CD14-positive monocyte (primary cell): ENCODE data around the gene SLC4A4. TPM values are rescaled to one million over a fixed set of nuclear protein-coding genes. Genes with fewer than 3 reads are reported as not detected.

Source experiments
- DNase-seq, 3 donors: peaks; one replicate each; pipeline ENCODE4 v3.0.0-alpha.2; 2011 to 2022
- H2AFZ ChIP-seq: 2 replicates; pipeline ENCODE4 v1.6.0; 2012; ENCODE audit warnings: mild to moderate bottlenecking, low read depth, low read length, inconsistent platforms; ENCODE audit not compliant: insufficient read depth, poor library complexity, severe bottlenecking
- H3K27ac ChIP-seq, 2 donors: 1 replicate in 1 of 2; 2 replicates in 1 of 2; pipeline ENCODE4 v1.5.1; 2012 to 2013; ENCODE audit warnings: low read length in 2 of 2, control low read depth in 1 of 2, inconsistent platforms in 1 of 2, low read depth in 1 of 2, mild to moderate bottlenecking in 1 of 2
- H3K27me3 ChIP-seq, 2 donors: one replicate each; pipeline versions ENCODE4 v1.6.0 to v1.6.1; 2011 to 2013; ENCODE audit warnings: low read length in 2 of 2; ENCODE audit not compliant: control insufficient read depth in 2 of 2, insufficient read depth in 2 of 2
- H3K36me3 ChIP-seq, 2 donors: replicated peaks in 1 of 2; 1 replicate in 1 of 2; 2 replicates in 1 of 2; pipeline versions ENCODE4 v1.5.1 to v1.6.1; 2012 to 2013; ENCODE audit warnings: low read length in 2 of 2, control low read depth in 1 of 2, inconsistent platforms in 1 of 2, mild to moderate bottlenecking in 1 of 2; ENCODE audit not compliant: insufficient read depth in 2 of 2, control insufficient read depth in 1 of 2
- H3K4me1 ChIP-seq, 2 donors: 1 replicate in 1 of 2; 2 replicates in 1 of 2; pipeline versions ENCODE4 v1.5.1 to v1.6.1; 2012 to 2013; ENCODE audit warnings: low read length in 2 of 2, control low read depth in 1 of 2, inconsistent platforms in 1 of 2, mild to moderate bottlenecking in 1 of 2, moderate library complexity in 1 of 2; ENCODE audit not compliant: insufficient read depth in 2 of 2, control insufficient read depth in 1 of 2
- H3K4me2 ChIP-seq: replicated peaks from 2 replicates; pipeline ENCODE3; 2012; ENCODE audit warnings: low read length, moderate library complexity, mild to moderate bottlenecking; ENCODE audit not compliant: poor library complexity, severe bottlenecking; ENCODE audit errors: extremely low read depth
- H3K4me3 ChIP-seq, 3 experiments: fragments of 200-600 bp in 1 of 3; sonication (generic) in 1 of 3; replicated peaks in 1 of 3; 1 replicate in 2 of 3; 2 replicates in 1 of 3; pipeline ENCODE4 v1.5.1; 2011 to 2013; ENCODE audit warnings: low read length in 3 of 3, mild to moderate bottlenecking in 3 of 3, control low read depth in 2 of 3, low read depth in 2 of 3, inconsistent platforms in 1 of 3, moderate library complexity in 1 of 3
- H3K79me2 ChIP-seq: 2 replicates; pipeline ENCODE4 v1.6.0; 2012; ENCODE audit warnings: mild to moderate bottlenecking, control low read depth, inconsistent platforms, low read length, moderate library complexity; ENCODE audit not compliant: insufficient read depth
- H3K9ac ChIP-seq: 2 replicates; pipeline ENCODE4 v1.6.0; 2017; ENCODE audit warnings: low read length, mild to moderate bottlenecking; ENCODE audit not compliant: insufficient read depth, poor library complexity, severe bottlenecking
- H3K9me3 ChIP-seq, 2 donors: replicated peaks in 1 of 2; 1 replicate in 1 of 2; 2 replicates in 1 of 2; pipeline versions ENCODE4 v1.5.1 to v1.6.1; 2012 to 2013; ENCODE audit warnings: low read length in 2 of 2, control low read depth in 1 of 2; ENCODE audit not compliant: control insufficient read depth in 1 of 2, insufficient read depth in 1 of 2
- H4K20me1 ChIP-seq: 2 replicates; pipeline ENCODE4 v1.6.0; 2012; ENCODE audit warnings: mild to moderate bottlenecking, low read length, control low read depth, moderate library complexity; ENCODE audit not compliant: insufficient read depth
- H3K27ac Mint-ChIP-seq, 7 donors: one replicate each; pipeline ENCODE4 v1.8.0; 2020; ENCODE audit warnings: mild to moderate bottlenecking in 7 of 7, mixed read lengths in 7 of 7, moderate library complexity in 6 of 7, inconsistent platforms in 2 of 7
- H3K27me3 Mint-ChIP-seq, 3 donors: one replicate each; pipeline ENCODE4 v1.8.0; 2021 to 2022; ENCODE audit warnings: low read depth in 3 of 3, mild to moderate bottlenecking in 3 of 3, mixed read lengths in 3 of 3, moderate library complexity in 3 of 3, inconsistent platforms in 1 of 3
- H3K36me3 Mint-ChIP-seq, 2 donors: one replicate each; pipeline ENCODE4 v1.8.0; 2020; ENCODE audit warnings: mixed read lengths in 2 of 2, inconsistent platforms in 1 of 2, mild to moderate bottlenecking in 1 of 2
- H3K4me1 Mint-ChIP-seq: one replicate; pipeline ENCODE4 v1.8.0; 2020; ENCODE audit warnings: mild to moderate bottlenecking, mixed read lengths
- H3K4me3 Mint-ChIP-seq, 2 donors: one replicate each; pipeline ENCODE4 v1.8.0; 2020; ENCODE audit warnings: mild to moderate bottlenecking in 2 of 2, mixed read lengths in 2 of 2, moderate library complexity in 1 of 2
- H3K9me3 Mint-ChIP-seq, 7 donors: one replicate each; pipeline ENCODE4 v1.8.0; 2020 to 2022; ENCODE audit warnings: mixed read lengths in 7 of 7, mild to moderate bottlenecking in 6 of 7, moderate library complexity in 6 of 7, inconsistent platforms in 2 of 7
- CTCF ChIP-seq: fragments of 200-600 bp; IDR thresholded peaks from one replicate; pipeline ENCODE4 v1.8.0; 2022; ENCODE audit warnings: antibody characterized with exemption, mild to moderate bottlenecking
- WGBS: methylation state at CpG from one replicate; pipeline ENCODE4 v1.1.5; 2013; ENCODE audit warnings: missing lambda C conversion rate; ENCODE audit not compliant: insufficient coverage; 5-methylcytosine and 5-hydroxymethylcytosine counted together
- intact Hi-C, 2 donors: fragments of 100-400 bp; cut with micrococcal nuclease; formaldehyde crosslinking; loops; one replicate each; pipeline versions ENCODE4 v1.15.0 to v1.15.1; 2023
- polyA plus RNA-seq, 3 donors: library from polyadenylated mRNA; depleted of rRNA in 1 of 3; unstranded in 2 of 3; stranded (reverse) in 1 of 3; fragments of 300-500 nt in 2 of 3; fragments of >200 nt in 1 of 3; fragmentation: Illumina TruSeq in 2 of 3; gene quantifications; 1 replicate in 2 of 3; 2 replicates in 1 of 3; pipeline ENCODE4 v1.2.3, GENCODE V29; 2012 to 2021

The SLC4A4 gene
- polyA plus RNA-seq, 3 donors = 0.03 TPM; not detected in 2

- peaks cover 0 to 3% (median 3%) of the 10 kb centered on the region in 3 donors for H3K27me3 Mint-ChIP-seq
- H3K4me2 ChIP-seq = no peak overlapping the region
- H3K9me3 ChIP-seq = peaks cover 0 to 8% of the 10 kb centered on the region in 2 donors
- H4K20me1 ChIP-seq = no peaks in the 10 kb centered on the region
- H3K4me3 Mint-ChIP-seq = no peak overlapping the region
- H2AFZ ChIP-seq = no peak overlapping the region
- peaks cover 9% of the 10 kb centered on the region for H3K4me1 Mint-ChIP-seq
- peaks cover 4 to 5% of the 10 kb centered on the region in 2 donors for H3K4me1 ChIP-seq
- no peak overlapping the region for H3K9ac ChIP-seq
- no peak for DNase-seq
- no peaks in the 10 kb centered on the region for H3K79me2 ChIP-seq
- H3K36me3 ChIP-seq = no peaks in the 10 kb centered on the region
- intact Hi-C loops = no loop called here
- WGBS = 100% methylated on average over 1 of the region's 3 CpGs
- no peaks in the 10 kb centered on the region for H3K27me3 ChIP-seq
- H3K27ac ChIP-seq = no peak overlapping the region
- H3K27ac Mint-ChIP-seq = no peak overlapping the region
- H3K36me3 Mint-ChIP-seq = no peaks in the 10 kb centered on the region
- H3K4me3 ChIP-seq = no peak overlapping the region
- H3K9me3 Mint-ChIP-seq = peaks cover 2 to 9% (median 5%) of the 10 kb centered on the region in 7 donors
- no peak for TF ChIP-seq CTCF
Measured at GRCh38 chr4:71334465-71334882, 4.3 kb upstream of the SLC4A4 start.

GRCh38 chr4:71343670-71344466 is 5.0 kb downstream of the SLC4A4 start:
- H3K4me3 Mint-ChIP-seq = no peak overlapping the region
- no CpG with 5 or more reads among the region's 2 CpGs for WGBS
- Histone ChIP-seq H3K9ac (no peak overlapping the region), H3K4me3 (no peak overlapping the region), H3K4me1 (peaks cover 4 to 6% of the 10 kb centered on the region in 2 donors), H3K27me3 (no peaks in the 10 kb centered on the region), H3K36me3 (no peaks in the 10 kb centered on the region), H3K4me2 (no peak overlapping the region), H2AFZ (no peak overlapping the region), H3K79me2 (no peaks in the 10 kb centered on the region), H4K20me1 (no peaks in the 10 kb centered on the region), H3K27ac (no peak overlapping the region), H3K9me3 (no peaks in the 10 kb centered on the region)
- no peak for TF ChIP-seq CTCF
- H3K36me3 Mint-ChIP-seq = no peaks in the 10 kb centered on the region
- intact Hi-C loops = no loop called here
- peaks cover 5% of the 10 kb centered on the region for H3K4me1 Mint-ChIP-seq
- H3K27me3 Mint-ChIP-seq = no peaks in the 10 kb centered on the region
- H3K9me3 Mint-ChIP-seq = peaks cover 0 to 2% (median 0%) of the 10 kb centered on the region in 7 donors
- H3K27ac Mint-ChIP-seq = no peak overlapping the region
- DNase-seq = no peak
